Testis (tissue), 3 donors: ENCODE results near the gene SEPTIN5. TPM values are rescaled to one million over a fixed set of nuclear protein-coding genes. Genes with fewer than 3 reads are reported as not detected.

Experiments
- DNase-seq: peaks from one replicate; pipeline ENCODE4 v3.0.0-alpha.2; 2019
- H3K27ac ChIP-seq, 2 donors: fragments of 200-600 bp; sonication (generic); one replicate each; pipeline ENCODE4 v1.5.1; 2019
- H3K27me3 ChIP-seq: fragments of 200-600 bp; sonication (generic); one replicate; pipeline ENCODE4 v1.5.1; 2019
- H3K36me3 ChIP-seq: fragments of 200-600 bp; sonication (generic); one replicate; pipeline ENCODE4 v1.5.1; 2017; ENCODE audit warnings: low read depth; ENCODE audit errors: missing control alignments
- H3K4me1 ChIP-seq: fragments of 200-600 bp; sonication (generic); one replicate; pipeline ENCODE4 v1.5.1; 2019
- H3K4me3 ChIP-seq, 2 donors: fragments of 200-600 bp; sonication (generic); one replicate each; pipeline ENCODE4 v1.5.1; 2017 to 2019
- H3K9me3 ChIP-seq: fragments of 200-600 bp; sonication (generic); one replicate; pipeline ENCODE4 v1.5.1; 2017
- CTCF ChIP-seq, 3 experiments: fragments of 450-650 bp in 2 of 3; fragments of 200-600 bp in 1 of 3; sonication (generic) in 1 of 3; IDR thresholded peaks; one replicate each; pipeline ENCODE4 v1.5.1; 2016 to 2019; ENCODE audit warnings: antibody characterized with exemption in 3 of 3, mild to moderate bottlenecking in 2 of 3, moderate library complexity in 1 of 3
- POLR2A ChIP-seq: fragments of 450-650 bp; IDR thresholded peaks from one replicate; pipeline ENCODE4 v1.6.1; 2017; ENCODE audit warnings: antibody characterized with exemption, mild to moderate bottlenecking, moderate library complexity
- WGBS, 2 donors: methylation state at CpG; one replicate each; pipeline ENCODE4 v1.1.5; 2018; 5-methylcytosine and 5-hydroxymethylcytosine counted together
- intact Hi-C: fragments of 100-400 bp; cut with DNase I; formaldehyde crosslinking; loops from one replicate; pipeline ENCODE4 v1.15.1; 2023; ENCODE audit warnings: low total_unique reads
- polyA plus RNA-seq: library from polyadenylated mRNA; stranded (reverse); fragments of 350-450 nt; fragmentation: Illumina TruSeq; extraction: RNeasy Lipid Tissue Mini Kit (QIAGEN cat#74804); gene quantifications from one replicate; pipeline ENCODE4 v1.2.3, GENCODE V29; 2014; ENCODE audit warnings: low read depth, low replicate concordance; ENCODE audit not compliant: insufficient read depth
- total RNA-seq, 2 donors: library from RNA; depleted of rRNA; stranded (reverse); fragments of >200 nt; gene quantifications; one replicate each; pipeline ENCODE4 v1.2.3, GENCODE V29; 2016

Gene SEPTIN5
- total and polyA plus RNA-seq, 3 donors from 2014 or later, result 33.9 to 89.3 (median 68.9) TPM

GRCh38 chr22:19727310-19728150, 13.2 kb downstream of the SEPTIN5 start:
- intact Hi-C loops, result no loop called here
- Histone ChIP-seq H3K27ac (no peak overlapping the region), H3K4me3 (no peak overlapping the region), H3K27me3 (no peaks in the 10 kb centered on the region), H3K9me3 (no peaks in the 10 kb centered on the region), H3K36me3 (no peaks in the 10 kb centered on the region), H3K4me1 (no peaks in the 10 kb centered on the region)
- 47 to 48% methylated on average over 57 to 61 of the region's 61 CpGs for WGBS, 2 donors
- TF ChIP-seq POLR2A (no peak), CTCF (IDR thresholded peaks at IDR 0.05) (no peak)
- DNase-seq, result no peak

- no peaks in the 10 kb centered on the region for H3K9me3 ChIP-seq
- H3K36me3 ChIP-seq, result no peaks in the 10 kb centered on the region
- no peak for DNase-seq
- no peaks in the 10 kb centered on the region for H3K4me1 ChIP-seq
- TF ChIP-seq CTCF (IDR thresholded peaks at IDR 0.05) (no peak), POLR2A (no peak)
- intact Hi-C loops, result no loop called here
- 81 to 85% methylated on average over 6 of the region's 6 CpGs for whole genome bisulfite sequencing, 2 donors
- H3K4me3 ChIP-seq, result no peak overlapping the region
- H3K27ac ChIP-seq, result no peak overlapping the region
- H3K27me3 ChIP-seq, result no peaks in the 10 kb centered on the region
These were observed 14.0 kb downstream of the SEPTIN5 start for GRCh38 chr22:19728271-19728670.

- Histone ChIP-seq H3K4me1 (no peaks in the 10 kb centered on the region), H3K36me3 (no peaks in the 10 kb centered on the region), H3K27me3 (no peaks in the 10 kb centered on the region), H3K27ac (no peak overlapping the region), H3K9me3 (no peaks in the 10 kb centered on the region), H3K4me3 (no peak overlapping the region)
- no peak for DNase-seq
- intact Hi-C loops, result no loop called here
- TF ChIP-seq CTCF (IDR thresholded peaks at IDR 0.05) (no peak), POLR2A (no peak)
- 82 to 85% methylated on average over 4 to 10 of the region's 10 CpGs for WGBS, 2 donors
These were observed 14.5 kb downstream of the SEPTIN5 start for GRCh38 chr22:19728836-19729235.

GRCh38 chr22:19729507-19729906, 15.2 kb downstream of the SEPTIN5 start:
- no peaks in the 10 kb centered on the region for H3K4me1 ChIP-seq
- intact Hi-C loops, result no loop called here
- no peak overlapping the region for H3K4me3 ChIP-seq
- H3K9me3 ChIP-seq, result no peaks in the 10 kb centered on the region
- WGBS, 2 donors, result 84 to 89% methylated on average over 4 to 9 of the region's 9 CpGs
- no peak for TF ChIP-seq CTCF (IDR thresholded peaks at IDR 0.05)
- DNase-seq, result no peak
- H3K27me3 ChIP-seq, result no peaks in the 10 kb centered on the region
- no peaks in the 10 kb centered on the region for H3K36me3 ChIP-seq
- H3K27ac ChIP-seq, result no peak overlapping the region

DNA sequence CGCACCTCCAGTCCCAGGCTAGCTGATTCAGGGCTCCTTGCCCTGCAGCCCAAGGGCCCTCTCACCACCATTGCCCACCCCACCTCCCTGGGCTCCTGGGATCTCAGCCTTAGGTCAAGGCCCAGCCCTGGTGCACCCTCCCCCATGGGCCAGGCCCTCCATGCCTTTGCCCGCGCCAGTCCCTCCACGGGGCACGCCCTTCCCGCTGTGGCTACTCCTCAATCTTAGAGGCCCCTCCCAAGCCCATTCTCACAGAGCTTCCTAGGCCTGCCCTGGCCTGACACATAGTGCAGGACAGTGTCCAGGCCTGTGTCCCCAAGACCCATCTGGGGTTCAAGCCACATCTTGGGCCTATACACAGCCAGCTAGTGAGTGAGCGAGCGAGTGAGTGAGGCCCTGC, 15.9 kb downstream of the SEPTIN5 start:
- Histone ChIP-seq H3K27ac (no peak overlapping the region), H3K4me1 (no peaks in the 10 kb centered on the region), H3K4me3 (no peak overlapping the region), H3K27me3 (no peaks in the 10 kb centered on the region), H3K36me3 (no peaks in the 10 kb centered on the region), H3K9me3 (no peaks in the 10 kb centered on the region)
- TF ChIP-seq POLR2A (no peak), CTCF (IDR thresholded peaks at IDR 0.05) (no peak)
- no peak for DNase-seq
- intact Hi-C loops, result loop anchor here (5.0 kb wide), 1 partner anchor 182 kb away; no protein-coding TSS in a partner anchor
- WGBS, 2 donors, result 98 to 100% methylated on average over 2 to 8 of the region's 8 CpGs
